ENCODE measurements around the gene CACNA1C. TPM values are rescaled to one million over a fixed set of nuclear protein-coding genes. Genes with fewer than 3 reads are reported as not detected.

The CACNA1C gene
- total RNA-seq, 2 experiments from 2014 or later: 0.05 to 0.08 TPM

DNA sequence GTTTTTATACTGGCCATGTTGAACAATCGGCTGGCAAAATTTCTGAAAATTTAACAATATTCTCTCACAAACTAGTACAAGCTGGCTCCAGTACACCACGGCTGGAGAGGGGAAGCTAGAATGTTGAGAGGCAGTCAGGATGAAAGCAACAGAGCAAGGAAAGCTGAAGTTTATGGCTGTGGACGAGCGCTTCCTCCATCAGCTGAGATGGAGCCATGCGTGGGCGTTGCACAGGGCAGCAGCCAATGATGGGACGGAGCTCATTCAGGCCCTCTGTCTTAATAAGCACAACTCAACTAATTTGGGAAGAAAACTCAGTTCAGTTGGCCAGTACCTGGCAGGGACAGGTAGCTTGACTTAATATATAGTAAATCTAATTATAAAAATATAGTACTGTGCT lies 34.4 kb upstream of the CACNA1C start:
- ATAC-seq (ENCODE audit: poor library complexity) (no peak), DNase-seq (no peak)
- H3K27ac Mint-ChIP-seq: no peak overlapping the region
- ChIA-PET POLR2A (no interaction called here), CTCF (interaction anchor here (1.6 kb wide), 1 partner anchor 16 kb away, joined by 5 read pairs; no protein-coding TSS in a partner anchor)
- Histone ChIP-seq H3K4me3 (ENCODE audit: low read length) (no peak overlapping the region), H3K27me3 (ENCODE audit: control insufficient read depth in 1 of 2, insufficient read depth in 2 of 2, low read length in 2 of 2) (peaks cover 0 to 4% of the 10 kb centered on the region in 2 experiments), H3K36me3 (ENCODE audit: insufficient read depth, low read length) (no peaks in the 10 kb centered on the region), H3K4me1 (ENCODE audit: insufficient read depth, low read length) (no peaks in the 10 kb centered on the region), H3K9me3 (ENCODE audit: control insufficient read depth in 1 of 2, insufficient read depth in 1 of 2, low read length in 2 of 2) (no peaks in the 10 kb centered on the region), H3K27ac (ENCODE audit: low read depth in 1 of 2, low read length in 2 of 2) (no peak overlapping the region)
- H3K4me3 Mint-ChIP-seq: no peak overlapping the region
- H3K27me3 Mint-ChIP-seq: peaks cover 16% of the 10 kb centered on the region
- intact Hi-C loops (cut with DNase I, micrococcal nuclease): no loop called here
- no peaks in the 10 kb centered on the region for H3K36me3 Mint-ChIP-seq (ENCODE audit: low read depth)
- no peaks in the 10 kb centered on the region for H3K9me3 Mint-ChIP-seq
- TF ChIP-seq CTCF (IDR thresholded peaks at IDR 0.05): no peak
- H3K4me1 Mint-ChIP-seq (ENCODE audit: low read depth): no peaks in the 10 kb centered on the region

DNA sequence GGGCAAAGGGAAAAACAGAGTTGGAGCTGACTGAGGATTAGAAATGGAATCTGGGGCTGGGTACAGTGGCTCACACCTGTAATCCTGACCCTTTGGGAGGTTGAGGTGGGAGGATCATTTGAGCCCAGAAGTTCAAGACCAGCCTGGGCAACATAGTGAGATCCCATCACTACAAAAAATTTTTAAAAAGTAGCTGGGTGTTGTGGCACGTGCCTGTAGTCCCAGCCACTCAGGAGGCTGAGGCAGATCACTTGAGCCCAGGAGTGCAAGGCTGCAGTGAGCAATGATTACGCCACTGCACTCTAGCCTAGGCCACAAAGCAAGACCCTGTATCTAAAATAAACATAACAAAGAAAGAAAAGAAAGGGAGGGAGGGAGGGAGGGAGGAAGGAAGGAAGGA lies 33.7 kb upstream of the CACNA1C start:
- no peak overlapping the region for H3K27ac Mint-ChIP-seq

GRCh38 chr12:2020511-2020910 lies 32.3 kb upstream of the CACNA1C start:
- Histone ChIP-seq H3K9me3 (ENCODE audit: control insufficient read depth in 1 of 2, insufficient read depth in 1 of 2, low read length in 2 of 2) (no peaks in the 10 kb centered on the region), H3K36me3 (ENCODE audit: insufficient read depth, low read length) (no peaks in the 10 kb centered on the region), H3K4me3 (ENCODE audit: low read length) (no peak overlapping the region), H3K27ac (ENCODE audit: low read depth in 1 of 2, low read length in 2 of 2) (no peak overlapping the region), H3K27me3 (ENCODE audit: control insufficient read depth in 1 of 2, insufficient read depth in 2 of 2, low read length in 2 of 2) (peaks cover 0 to 5% of the 10 kb centered on the region in 2 experiments), H3K4me1 (ENCODE audit: insufficient read depth, low read length) (no peaks in the 10 kb centered on the region)
- no peak for DNase-seq
- Mint-ChIP-seq H3K9me3 (no peaks in the 10 kb centered on the region), H3K36me3 (ENCODE audit: low read depth) (no peaks in the 10 kb centered on the region), H3K27me3 (peaks cover 17% of the 10 kb centered on the region), H3K4me1 (ENCODE audit: low read depth) (no peaks in the 10 kb centered on the region), H3K27ac (no peak overlapping the region), H3K4me3 (no peak overlapping the region)
- ChIA-PET CTCF (interaction anchor here (1.8 kb wide), 1 partner anchor 14 kb away, joined by 7 read pairs; no protein-coding TSS in a partner anchor), POLR2A (interaction anchor here (0.6 kb wide), 1 partner anchor 12 kb away, joined by 4 read pairs; no protein-coding TSS in a partner anchor)
- intact Hi-C loops (cut with DNase I, micrococcal nuclease): no loop called here
- ATAC-seq (ENCODE audit: poor library complexity): no peak
- TF ChIP-seq CTCF (IDR thresholded peaks at IDR 0.05): no peak

More for the DNA sequence above, 33.7 kb upstream of the CACNA1C start:
- Histone ChIP-seq H3K9me3 (ENCODE audit: control insufficient read depth in 1 of 2, insufficient read depth in 1 of 2, low read length in 2 of 2) (no peaks in the 10 kb centered on the region), H3K27ac (ENCODE audit: low read depth in 1 of 2, low read length in 2 of 2) (no peak overlapping the region), H3K4me1 (ENCODE audit: insufficient read depth, low read length) (no peaks in the 10 kb centered on the region), H3K36me3 (ENCODE audit: insufficient read depth, low read length) (no peaks in the 10 kb centered on the region), H3K27me3 (ENCODE audit: control insufficient read depth in 1 of 2, insufficient read depth in 2 of 2, low read length in 2 of 2) (peaks cover 0 to 5% of the 10 kb centered on the region in 2 experiments), H3K4me3 (ENCODE audit: low read length) (no peak overlapping the region)
- DNase-seq (no peak), ATAC-seq (ENCODE audit: poor library complexity) (no peak)
- intact Hi-C loops (cut with DNase I, micrococcal nuclease): no loop called here
- Mint-ChIP-seq H3K36me3 (ENCODE audit: low read depth) (no peaks in the 10 kb centered on the region), H3K4me1 (ENCODE audit: low read depth) (no peaks in the 10 kb centered on the region), H3K4me3 (no peak overlapping the region), H3K27me3 (peaks cover 17% of the 10 kb centered on the region), H3K9me3 (no peaks in the 10 kb centered on the region)
- ChIA-PET POLR2A (no interaction called here), CTCF (no interaction called here)
- TF ChIP-seq CTCF (IDR thresholded peaks at IDR 0.05): no peak

Data from CD4-positive, alpha-beta T cell (primary cell).